Panc1 (cell line): ENCODE measurements around the gene KLHL11. TPM values are rescaled to one million over a fixed set of nuclear protein-coding genes. Genes with fewer than 3 reads are reported as not detected.

Source experiments
- ATAC-seq: fragments of 200-7000 bp; cut with Tn5 transposase; 2 replicates; pipeline ENCODE4 v1.9.1; 2020; ENCODE audit warnings: mild to moderate bottlenecking, moderate library complexity
- Bru-seq: library from RNA; stranded (reverse); fragments of 400-500 nt; gene quantifications from one replicate; lab custom pipeline; 2021; lab: Mats Ljungman, UMichigan
- BruChase-seq, 2 experiments: library from RNA; stranded (reverse); fragments of 400-500 nt; gene quantifications; one replicate each; lab custom pipeline; 2021; lab: Mats Ljungman, UMichigan
- BruUV-seq: library from RNA; stranded (reverse); fragments of 400-500 nt; replicated peaks from 2 replicates; lab custom pipeline; 2021; lab: Mats Ljungman, UMichigan
- CTCF ChIA-PET: fragments of 300-600 bp; sonication (Branson Sonifier 250); formaldehyde crosslinking; loops from one replicate; lab custom pipeline; 2022; ENCODE audit warnings: antibody characterized with exemption; lab: Charles Lee
- POLR2A ChIA-PET: fragments of 300-600 bp; sonication (Branson Sonifier 250); formaldehyde crosslinking; loops from one replicate; lab custom pipeline; 2022; ENCODE audit warnings: antibody characterized with exemption; lab: Charles Lee
- DNase-seq: peaks from one replicate; pipeline ENCODE4 v3.0.0-alpha.2; 2010; ENCODE audit warnings: low read depth, low spot score
- H3K27ac ChIP-seq: 2 replicates; pipeline ENCODE4 v1.5.1; 2011; ENCODE audit warnings: mild to moderate bottlenecking, low read length, inconsistent platforms
- H3K27me3 ChIP-seq: fragments of 200-500 bp; sonication (Bioruptor generic); 2 replicates; pipeline ENCODE4 v1.6.0; 2014; ENCODE audit warnings: low read length, inconsistent platforms; ENCODE audit not compliant: control insufficient read depth, insufficient read depth
- H3K36me3 ChIP-seq: fragments of 200-500 bp; sonication (Bioruptor generic); 2 replicates; pipeline ENCODE4 v1.5.1; 2014; ENCODE audit warnings: inconsistent platforms, mild to moderate bottlenecking, low read length, moderate library complexity; ENCODE audit not compliant: control insufficient read depth, insufficient read depth
- H3K4me1 ChIP-seq: 2 replicates; pipeline ENCODE4 v1.5.1; 2011; ENCODE audit warnings: inconsistent platforms, mild to moderate bottlenecking, low read length, moderate library complexity; ENCODE audit not compliant: control insufficient read depth, insufficient read depth
- H3K4me3 ChIP-seq, 2 experiments: 2 replicates each; pipeline ENCODE4 v1.5.1; 2011 to 2012; ENCODE audit warnings: low read depth in 2 of 2, low read length in 2 of 2, mild to moderate bottlenecking in 2 of 2, inconsistent platforms in 1 of 2, moderate library complexity in 1 of 2
- H3K9me3 ChIP-seq: fragments of 200-500 bp; sonication (Bioruptor generic); 2 replicates; pipeline ENCODE4 v1.5.1; 2014; ENCODE audit warnings: low read depth, mild to moderate bottlenecking, inconsistent platforms, low read length, moderate library complexity; ENCODE audit not compliant: control insufficient read depth, insufficient read depth
- POLR2AphosphoS5 ChIP-seq: IDR thresholded peaks from 2 replicates; pipeline ENCODE4 v1.6.1; 2012; ENCODE audit warnings: mild to moderate bottlenecking, low read depth, low read length, moderate library complexity
- SIN3A ChIP-seq: IDR thresholded peaks from 2 replicates; pipeline ENCODE4 v1.6.1; 2012; ENCODE audit warnings: low read depth, mild to moderate bottlenecking, low read length, moderate library complexity, borderline replicate concordance; ENCODE audit not compliant: insufficient read depth
- TCF7L2 ChIP-seq: IDR thresholded peaks from 2 replicates; pipeline ENCODE4 v1.6.1; 2011; ENCODE audit warnings: mild to moderate bottlenecking, low read depth, low read length, inconsistent platforms
- in situ Hi-C: cut with HindIII; loops from 2 replicates; pipeline ENCODE4 v1.10.0; 2016; ENCODE audit warnings: low sequenced_read_pairs, low pct_unique_long_range_greater_than_20kb
- intact Hi-C: fragments of 100-400 bp; cut with micrococcal nuclease; formaldehyde crosslinking; loops from one replicate; pipeline ENCODE4 v1.10.0; 2022; ENCODE audit not compliant: unreplicated experiment
- long read RNA-seq: library from polyadenylated mRNA; unstranded; transcript quantifications from one replicate; pipeline ENCODE4 v2.0.0, GENCODE V29; 2021; ENCODE audit not compliant: unreplicated experiment
- polyA plus RNA-seq: library from polyadenylated mRNA; unstranded; fragments of >200 nt; gene quantifications from one replicate; pipeline ENCODE4 v1.2.1, GENCODE V29; 2012; ENCODE audit warnings: missing spikeins; ENCODE audit not compliant: insufficient read length
- total RNA-seq: library from RNA; stranded (reverse); gene quantifications from one replicate; pipeline ENCODE4 v1.2.1, GENCODE V29; 2021; ENCODE audit not compliant: unreplicated experiment
- TF ChIP-seq, protein P1 (sequence below), 2 experiments: IDR thresholded peaks; 2 replicates each; pipeline ENCODE4 v1.6.1; 2011 to 2012; ENCODE audit warnings: low read depth in 2 of 2, control low read depth in 1 of 2, low read length in 1 of 2, mild to moderate bottlenecking in 1 of 2, moderate library complexity in 1 of 2; ENCODE audit not compliant: insufficient read depth in 1 of 2
- TF ChIP-seq, protein P2 (sequence below): fragments of 450-650 bp; IDR thresholded peaks from 2 replicates; pipeline ENCODE4 v1.5.1; 2017; ENCODE audit warnings: mild to moderate bottlenecking

The KLHL11 gene, protein sequence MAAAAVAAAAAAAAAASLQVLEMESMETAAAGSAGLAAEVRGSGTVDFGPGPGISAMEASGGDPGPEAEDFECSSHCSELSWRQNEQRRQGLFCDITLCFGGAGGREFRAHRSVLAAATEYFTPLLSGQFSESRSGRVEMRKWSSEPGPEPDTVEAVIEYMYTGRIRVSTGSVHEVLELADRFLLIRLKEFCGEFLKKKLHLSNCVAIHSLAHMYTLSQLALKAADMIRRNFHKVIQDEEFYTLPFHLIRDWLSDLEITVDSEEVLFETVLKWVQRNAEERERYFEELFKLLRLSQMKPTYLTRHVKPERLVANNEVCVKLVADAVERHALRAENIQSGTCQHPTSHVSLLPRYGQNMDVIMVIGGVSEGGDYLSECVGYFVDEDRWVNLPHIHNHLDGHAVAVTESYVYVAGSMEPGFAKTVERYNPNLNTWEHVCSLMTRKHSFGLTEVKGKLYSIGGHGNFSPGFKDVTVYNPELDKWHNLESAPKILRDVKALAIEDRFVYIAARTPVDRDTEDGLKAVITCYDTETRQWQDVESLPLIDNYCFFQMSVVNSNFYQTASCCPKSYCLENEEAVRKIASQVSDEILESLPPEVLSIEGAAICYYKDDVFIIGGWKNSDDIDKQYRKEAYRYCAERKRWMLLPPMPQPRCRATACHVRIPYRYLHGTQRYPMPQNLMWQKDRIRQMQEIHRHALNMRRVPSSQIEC
- total RNA-seq (12.5 TPM), Bru-seq, nascent RNA (percentile 56 among the genes with signal in this experiment), BruChase-seq, experiment 1, labeled RNA remaining after a 2-hour chase (percentile 85 among the genes with signal in this experiment), BruChase-seq, experiment 2, labeled RNA remaining after a 6-hour chase (percentile 63 among the genes with signal in this experiment)
- polyA plus RNA-seq, result 0.76 TPM
- long read RNA-seq, result 0 reads

DNA sequence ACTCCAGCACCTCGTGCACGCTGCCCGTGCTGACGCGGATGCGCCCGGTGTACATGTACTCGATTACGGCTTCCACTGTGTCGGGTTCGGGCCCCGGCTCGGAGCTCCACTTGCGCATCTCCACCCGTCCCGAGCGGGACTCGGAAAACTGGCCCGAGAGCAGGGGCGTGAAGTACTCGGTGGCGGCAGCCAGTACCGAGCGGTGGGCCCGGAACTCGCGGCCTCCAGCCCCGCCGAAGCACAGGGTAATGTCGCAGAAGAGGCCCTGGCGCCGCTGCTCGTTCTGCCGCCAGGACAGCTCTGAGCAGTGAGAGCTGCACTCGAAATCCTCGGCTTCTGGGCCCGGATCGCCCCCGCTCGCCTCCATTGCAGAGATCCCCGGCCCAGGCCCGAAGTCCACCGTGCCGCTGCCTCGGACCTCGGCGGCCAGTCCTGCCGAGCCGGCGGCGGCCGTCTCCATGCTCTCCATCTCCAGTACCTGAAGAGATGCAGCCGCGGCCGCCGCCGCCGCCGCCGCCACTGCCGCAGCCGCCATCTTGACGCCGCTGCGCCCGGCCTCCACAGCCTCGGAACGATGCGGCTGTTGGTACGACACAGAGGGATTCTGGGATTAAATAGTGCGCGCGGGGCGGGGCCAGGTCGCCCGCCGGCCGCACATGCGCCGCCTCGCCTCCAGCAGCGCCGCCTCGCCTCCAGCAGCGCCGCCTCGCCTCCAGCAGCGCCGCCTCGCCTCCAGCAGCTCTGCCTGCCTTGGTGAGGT, at the start of gene KLHL11:
KLHL11 (minus strand) TSS at position 588 of the 760 bp plus-strand sequence; CDS start at position 535, 53 bp downstream.
- in situ Hi-C loops (no loop called here), intact Hi-C loops (no loop called here)
- ATAC-seq (peak; percentile 98), DNase-seq (peak; percentile 15)
- BruUV-seq, result no TSS peak
- Histone ChIP-seq H3K4me1 (peaks cover 5% of the 10 kb centered on the region; the same call in 1 of the 2 replicates), H3K36me3 (no peaks in the 10 kb centered on the region; the same call in none of the 2 replicates), H3K4me3 (peak within 1 kb of the TSS; percentile 69 to 85), H3K27ac (peak within 1 kb of the TSS; percentile 79), H3K9me3 (no peaks in the 10 kb centered on the region), H3K27me3 (no peaks in the 10 kb centered on the region)
- ChIA-PET POLR2A (interaction anchor here (0.7 kb wide), 1 partner anchor 22 kb away, joined by 3 read pairs; no protein-coding TSS in a partner anchor), CTCF (interaction anchor here (0.6 kb wide), 1 partner anchor 33 kb away, joined by 3 read pairs; no protein-coding TSS in a partner anchor)
- TF ChIP-seq, protein P1, sequence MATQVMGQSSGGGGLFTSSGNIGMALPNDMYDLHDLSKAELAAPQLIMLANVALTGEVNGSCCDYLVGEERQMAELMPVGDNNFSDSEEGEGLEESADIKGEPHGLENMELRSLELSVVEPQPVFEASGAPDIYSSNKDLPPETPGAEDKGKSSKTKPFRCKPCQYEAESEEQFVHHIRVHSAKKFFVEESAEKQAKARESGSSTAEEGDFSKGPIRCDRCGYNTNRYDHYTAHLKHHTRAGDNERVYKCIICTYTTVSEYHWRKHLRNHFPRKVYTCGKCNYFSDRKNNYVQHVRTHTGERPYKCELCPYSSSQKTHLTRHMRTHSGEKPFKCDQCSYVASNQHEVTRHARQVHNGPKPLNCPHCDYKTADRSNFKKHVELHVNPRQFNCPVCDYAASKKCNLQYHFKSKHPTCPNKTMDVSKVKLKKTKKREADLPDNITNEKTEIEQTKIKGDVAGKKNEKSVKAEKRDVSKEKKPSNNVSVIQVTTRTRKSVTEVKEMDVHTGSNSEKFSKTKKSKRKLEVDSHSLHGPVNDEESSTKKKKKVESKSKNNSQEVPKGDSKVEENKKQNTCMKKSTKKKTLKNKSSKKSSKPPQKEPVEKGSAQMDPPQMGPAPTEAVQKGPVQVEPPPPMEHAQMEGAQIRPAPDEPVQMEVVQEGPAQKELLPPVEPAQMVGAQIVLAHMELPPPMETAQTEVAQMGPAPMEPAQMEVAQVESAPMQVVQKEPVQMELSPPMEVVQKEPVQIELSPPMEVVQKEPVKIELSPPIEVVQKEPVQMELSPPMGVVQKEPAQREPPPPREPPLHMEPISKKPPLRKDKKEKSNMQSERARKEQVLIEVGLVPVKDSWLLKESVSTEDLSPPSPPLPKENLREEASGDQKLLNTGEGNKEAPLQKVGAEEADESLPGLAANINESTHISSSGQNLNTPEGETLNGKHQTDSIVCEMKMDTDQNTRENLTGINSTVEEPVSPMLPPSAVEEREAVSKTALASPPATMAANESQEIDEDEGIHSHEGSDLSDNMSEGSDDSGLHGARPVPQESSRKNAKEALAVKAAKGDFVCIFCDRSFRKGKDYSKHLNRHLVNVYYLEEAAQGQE (IDR thresholded peaks at IDR 0.05; ENCODE audit: insufficient read depth in 1 of 2, low read depth in 2 of 2, low read length in 1 of 2), result no peak
- TF ChIP-seq, protein P2, sequence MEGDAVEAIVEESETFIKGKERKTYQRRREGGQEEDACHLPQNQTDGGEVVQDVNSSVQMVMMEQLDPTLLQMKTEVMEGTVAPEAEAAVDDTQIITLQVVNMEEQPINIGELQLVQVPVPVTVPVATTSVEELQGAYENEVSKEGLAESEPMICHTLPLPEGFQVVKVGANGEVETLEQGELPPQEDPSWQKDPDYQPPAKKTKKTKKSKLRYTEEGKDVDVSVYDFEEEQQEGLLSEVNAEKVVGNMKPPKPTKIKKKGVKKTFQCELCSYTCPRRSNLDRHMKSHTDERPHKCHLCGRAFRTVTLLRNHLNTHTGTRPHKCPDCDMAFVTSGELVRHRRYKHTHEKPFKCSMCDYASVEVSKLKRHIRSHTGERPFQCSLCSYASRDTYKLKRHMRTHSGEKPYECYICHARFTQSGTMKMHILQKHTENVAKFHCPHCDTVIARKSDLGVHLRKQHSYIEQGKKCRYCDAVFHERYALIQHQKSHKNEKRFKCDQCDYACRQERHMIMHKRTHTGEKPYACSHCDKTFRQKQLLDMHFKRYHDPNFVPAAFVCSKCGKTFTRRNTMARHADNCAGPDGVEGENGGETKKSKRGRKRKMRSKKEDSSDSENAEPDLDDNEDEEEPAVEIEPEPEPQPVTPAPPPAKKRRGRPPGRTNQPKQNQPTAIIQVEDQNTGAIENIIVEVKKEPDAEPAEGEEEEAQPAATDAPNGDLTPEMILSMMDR, result no peak
- TF ChIP-seq TCF7L2, result no peak
- peak; percentile 39; the same call in 1 of the 2 replicates for TF ChIP-seq SIN3A
- TF ChIP-seq POLR2AphosphoS5, result no peak

DNA sequence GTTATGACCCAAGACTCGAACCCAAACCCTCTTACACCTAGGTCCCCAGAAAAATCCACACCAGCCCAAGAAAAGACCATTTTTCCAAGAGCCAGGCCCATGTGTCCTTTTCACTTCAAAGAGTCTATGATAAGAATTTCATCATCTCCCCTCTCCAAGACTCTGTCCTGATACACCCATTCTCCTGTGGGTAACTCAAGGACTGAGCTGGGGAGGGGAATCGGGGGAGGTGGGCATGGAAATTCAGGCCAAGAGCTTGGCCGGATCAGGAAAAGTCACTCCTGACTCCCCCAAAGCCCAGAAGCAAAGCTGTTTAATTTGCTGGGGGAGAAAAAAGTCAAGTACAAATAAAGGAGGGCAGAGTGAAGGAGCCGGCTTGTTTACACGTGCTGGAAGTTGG, 49.8 kb upstream of the KLHL11 start:
- CTCF ChIA-PET, result no interaction called here
- no TSS peak for BruUV-seq
- DNase-seq (no peak), ATAC-seq (no peak)
- POLR2A ChIA-PET, result no interaction called here
- Histone ChIP-seq H3K4me1 (peaks cover 19% of the 10 kb centered on the region), H3K9me3 (no peaks in the 10 kb centered on the region), H3K27me3 (no peaks in the 10 kb centered on the region), H3K27ac (no peak overlapping the region), H3K36me3 (peaks cover 4% of the 10 kb centered on the region; the same call in 1 of the 2 replicates), H3K4me3 (no peak overlapping the region)
- in situ Hi-C loops (no loop called here), intact Hi-C loops (no loop called here)
- TF ChIP-seq TCF7L2 (no peak), POLR2AphosphoS5 (no peak), SIN3A (no peak)
- TF ChIP-seq, protein P1 (IDR thresholded peaks at IDR 0.05; ENCODE audit: insufficient read depth in 1 of 2, low read depth in 2 of 2, low read length in 1 of 2), result no peak
